Measurements from ENCODE around the gene GALNT12. TPM values are rescaled to one million over a fixed set of nuclear protein-coding genes. Genes with fewer than 3 reads are reported as not detected.

The GALNT12 gene
- total RNA-seq, 1 donor from 2014 or later, result 12.9 TPM

- Mint-ChIP-seq H3K4me3 (ENCODE audit: low read depth) (no peak overlapping the region), H3K27ac (no peak overlapping the region), H3K36me3 (ENCODE audit: insufficient read depth) (no peaks in the 10 kb centered on the region), H3K27me3 (peaks cover 3% of the 10 kb centered on the region), H3K4me1 (ENCODE audit: low read depth) (no peaks in the 10 kb centered on the region), H3K9me3 (ENCODE audit: low read depth) (no peaks in the 10 kb centered on the region)
- no peak for TF ChIP-seq CTCF (IDR thresholded peaks at IDR 0.05; ENCODE audit: unreplicated experiment)
- DNase-seq (ENCODE audit: low spot score, unreplicated experiment), result no peak
Measured at GRCh38 chr9:98866435-98867102, 59.1 kb downstream of the GALNT12 start.

GRCh38 chr9:98867103-98867428 lies 59.6 kb downstream of the GALNT12 start:
- no peaks in the 10 kb centered on the region for H3K36me3 Mint-ChIP-seq (ENCODE audit: insufficient read depth)
- H3K27ac Mint-ChIP-seq, result no peak overlapping the region
- no peak for TF ChIP-seq CTCF (IDR thresholded peaks at IDR 0.05; ENCODE audit: unreplicated experiment)
- no peak overlapping the region for H3K4me3 Mint-ChIP-seq (ENCODE audit: low read depth)
- no peaks in the 10 kb centered on the region for H3K4me1 Mint-ChIP-seq (ENCODE audit: low read depth)
- H3K9me3 Mint-ChIP-seq (ENCODE audit: low read depth), result no peaks in the 10 kb centered on the region
- peaks cover 3% of the 10 kb centered on the region for H3K27me3 Mint-ChIP-seq
- no peak for DNase-seq (ENCODE audit: low spot score, unreplicated experiment)

DNA sequence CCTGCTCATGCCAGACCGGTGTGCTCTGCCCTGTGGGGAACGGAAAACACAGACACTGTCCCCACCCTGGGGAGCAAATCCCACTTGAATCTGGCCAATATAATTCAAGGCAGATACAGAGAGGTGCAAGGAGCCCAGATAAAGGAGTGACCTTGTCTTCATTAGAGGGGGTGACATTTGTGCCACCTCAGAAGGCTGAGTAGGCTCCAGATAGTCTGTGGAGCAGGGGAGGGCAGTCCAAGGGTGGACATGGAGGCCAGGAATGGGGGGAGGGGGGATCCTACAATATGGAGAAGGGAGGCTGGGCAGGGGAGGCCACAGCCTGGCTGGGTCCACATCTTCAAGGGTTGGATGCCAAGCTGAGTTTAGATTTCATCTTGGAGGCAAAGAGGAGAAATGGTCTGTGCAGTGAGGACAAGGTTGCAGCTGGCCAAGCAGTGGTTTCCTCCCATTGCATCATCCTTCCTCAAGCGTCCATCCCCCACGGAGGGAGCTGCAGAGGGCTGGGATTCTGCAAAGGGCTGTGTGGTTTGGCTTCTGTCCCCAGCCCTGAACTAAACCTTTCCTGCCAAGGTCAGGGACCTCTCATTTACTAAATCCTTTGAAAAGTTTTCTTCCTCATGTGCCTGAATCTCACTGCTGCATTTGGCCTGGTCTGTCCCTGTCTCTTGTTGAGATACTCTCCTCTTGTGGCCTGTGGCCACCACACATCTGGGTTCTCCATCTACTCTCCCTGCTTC lies 60.1 kb downstream of the GALNT12 start:
- DNase-seq (ENCODE audit: low spot score, unreplicated experiment), result no peak
- TF ChIP-seq CTCF (IDR thresholded peaks at IDR 0.05; ENCODE audit: unreplicated experiment), result no peak
- H3K4me1 Mint-ChIP-seq (ENCODE audit: low read depth), result no peaks in the 10 kb centered on the region
- peaks cover 3% of the 10 kb centered on the region for H3K27me3 Mint-ChIP-seq
- no peaks in the 10 kb centered on the region for H3K9me3 Mint-ChIP-seq (ENCODE audit: low read depth)
- H3K36me3 Mint-ChIP-seq (ENCODE audit: insufficient read depth), result no peaks in the 10 kb centered on the region
- H3K27ac Mint-ChIP-seq, result no peak overlapping the region
- no peak overlapping the region for H3K4me3 Mint-ChIP-seq (ENCODE audit: low read depth)

- no peaks in the 10 kb centered on the region for H3K4me1 Mint-ChIP-seq (ENCODE audit: low read depth)
- H3K9me3 Mint-ChIP-seq (ENCODE audit: low read depth), result no peaks in the 10 kb centered on the region
- H3K36me3 Mint-ChIP-seq (ENCODE audit: insufficient read depth), result no peaks in the 10 kb centered on the region
- H3K4me3 Mint-ChIP-seq (ENCODE audit: low read depth), result no peak overlapping the region
- DNase-seq (ENCODE audit: low spot score, unreplicated experiment), result no peak
- no peak for TF ChIP-seq CTCF (IDR thresholded peaks at IDR 0.05; ENCODE audit: unreplicated experiment)
- peaks cover 3% of the 10 kb centered on the region for H3K27me3 Mint-ChIP-seq
- no peak overlapping the region for H3K27ac Mint-ChIP-seq
Measured at GRCh38 chr9:98869078-98869745, 61.7 kb downstream of the GALNT12 start.

- DNase-seq (ENCODE audit: low spot score, unreplicated experiment), result no peak
- no peak overlapping the region for H3K27ac Mint-ChIP-seq
- no peaks in the 10 kb centered on the region for H3K9me3 Mint-ChIP-seq (ENCODE audit: low read depth)
- no peaks in the 10 kb centered on the region for H3K4me1 Mint-ChIP-seq (ENCODE audit: low read depth)
- H3K4me3 Mint-ChIP-seq (ENCODE audit: low read depth), result no peak overlapping the region
- H3K36me3 Mint-ChIP-seq (ENCODE audit: insufficient read depth), result no peaks in the 10 kb centered on the region
- TF ChIP-seq CTCF (IDR thresholded peaks at IDR 0.05; ENCODE audit: unreplicated experiment), result no peak
- H3K27me3 Mint-ChIP-seq, result no peaks in the 10 kb centered on the region
Measured at GRCh38 chr9:98869866-98870265, 62.4 kb downstream of the GALNT12 start.

Data from progenitor cell of endocrine pancreas (in vitro differentiated cells).